H1 (cell line): ENCODE measurements around the gene UPB1. TPM values are rescaled to one million over a fixed set of nuclear protein-coding genes. Genes with fewer than 3 reads are reported as not detected.

ENCODE experiments used
- CTCF ChIA-PET: fragments of 300-600 bp; sonication (Branson Sonifier 250); formaldehyde crosslinking; loops from one replicate; lab custom pipeline; 2021; ENCODE audit not compliant: partially characterized antibody; lab: Charles Lee
- POLR2A ChIA-PET: fragments of 300-600 bp; sonication (Branson Sonifier 250); formaldehyde crosslinking; loops from one replicate; lab custom pipeline; 2021; ENCODE audit warnings: inconsistent platforms; ENCODE audit not compliant: partially characterized antibody; lab: Charles Lee
- DNase-seq, 2 experiments: peaks; one replicate each; pipeline versions ENCODE4 v3.0.0 to v3.0.0-alpha.2; 2010 to 2022; ENCODE audit warnings: low spot score in 2 of 2, low read depth in 1 of 2, mixed read lengths in 1 of 2
- FAIRE-seq: peaks from 2 replicates; lab custom pipeline; 2011; peaks lifted over from hg19 to GRCh38; lab: Jason Lieb, UNC
- H2AFZ ChIP-seq: 2 replicates; pipeline ENCODE4 v1.8.1; 2012; ENCODE audit warnings: low read length, inconsistent platforms
- H2AK5ac ChIP-seq: 2 replicates; pipeline ENCODE4 v1.6.1; 2013; ENCODE audit warnings: low read depth, low read length
- H2BK120ac ChIP-seq: replicated peaks from 2 replicates; pipeline ENCODE3; 2013; ENCODE audit warnings: low read depth, low read length, inconsistent platforms
- H2BK12ac ChIP-seq: 2 replicates; pipeline ENCODE4 v1.6.1; 2013; ENCODE audit warnings: low read depth, low read length
- H2BK15ac ChIP-seq: 2 replicates; pipeline ENCODE4 v1.6.1; 2013; ENCODE audit warnings: low read length
- H2BK20ac ChIP-seq: 2 replicates; pipeline ENCODE4 v1.6.1; 2013; ENCODE audit warnings: low read length
- H2BK5ac ChIP-seq: 2 replicates; pipeline ENCODE4 v1.6.1; 2013; ENCODE audit warnings: low read depth, low read length
- H3K14ac ChIP-seq: 2 replicates; pipeline ENCODE4 v1.6.1; 2013; ENCODE audit warnings: inconsistent platforms; ENCODE audit not compliant: insufficient read length
- H3K18ac ChIP-seq: 2 replicates; pipeline ENCODE4 v1.6.1; 2013; ENCODE audit warnings: low read length; ENCODE audit errors: extremely low read depth
- H3K23ac ChIP-seq: 2 replicates; pipeline ENCODE4 v1.6.1; 2013; ENCODE audit warnings: inconsistent platforms; ENCODE audit not compliant: insufficient read length
- H3K23me2 ChIP-seq: 2 replicates; pipeline ENCODE4 v1.6.1; 2013; ENCODE audit warnings: low read depth, low read length
- H3K27ac ChIP-seq: 2 replicates; pipeline ENCODE4 v1.6.1; 2011; ENCODE audit warnings: low read depth, low read length, inconsistent platforms
- H3K27me3 ChIP-seq, 4 experiments: replicated peaks in 1 of 4; 1 replicate in 1 of 4; 2 replicates in 3 of 4; pipeline versions ENCODE4 v1.6.1 to v1.8.1; 2011 to 2013; ENCODE audit warnings: low read length in 3 of 4, mild to moderate bottlenecking in 3 of 4, inconsistent platforms in 2 of 4, mixed read lengths in 2 of 4, moderate library complexity in 1 of 4; ENCODE audit not compliant: control insufficient read depth in 3 of 4, insufficient read depth in 3 of 4; ENCODE audit errors: extremely low read depth in 1 of 4
- H3K36me3 ChIP-seq, 4 experiments: 2 replicates each; pipeline versions ENCODE4 v1.6.1 to v1.8.1; 2011 to 2013; ENCODE audit warnings: mild to moderate bottlenecking in 4 of 4, low read length in 3 of 4, moderate library complexity in 2 of 4, control low read depth in 1 of 4, inconsistent platforms in 1 of 4; ENCODE audit not compliant: insufficient read depth in 4 of 4, control insufficient read depth in 2 of 4
- H3K4ac ChIP-seq: replicated peaks from 2 replicates; pipeline ENCODE3; 2013; ENCODE audit warnings: low read length, low read depth, mixed read lengths, inconsistent platforms; ENCODE audit not compliant: insufficient read length
- H3K4me1 ChIP-seq, 4 experiments: replicated peaks in 1 of 4; 1 replicate in 1 of 4; 2 replicates in 3 of 4; pipeline versions ENCODE4 v1.6.1 to v1.8.1; 2011 to 2013; ENCODE audit warnings: low read length in 3 of 4, inconsistent platforms in 2 of 4, mixed read lengths in 1 of 4; ENCODE audit not compliant: insufficient read depth in 4 of 4, control insufficient read depth in 3 of 4
- H3K4me2 ChIP-seq, 2 experiments: 2 replicates each; pipeline versions ENCODE4 v1.6.1 to v1.8.1; 2011 to 2013; ENCODE audit warnings: low read depth in 2 of 2, low read length in 2 of 2, control low read depth in 1 of 2, inconsistent platforms in 1 of 2, mild to moderate bottlenecking in 1 of 2; ENCODE audit not compliant: insufficient read depth in 1 of 2
- H3K4me3 ChIP-seq, 4 experiments: fragments of 200-600, 300-600 bp in 1 of 4; sonication (generic), shearing (Covaris generic), sonication (Bioruptor Twin) in 1 of 4; 2 replicates each; pipeline versions ENCODE4 v1.5.1 to v1.8.1; 2011 to 2016; ENCODE audit warnings: low read length in 4 of 4, low read depth in 3 of 4, control low read depth in 2 of 4, inconsistent platforms in 2 of 4, mild to moderate bottlenecking in 2 of 4, mixed read lengths in 1 of 4, moderate library complexity in 1 of 4; ENCODE audit not compliant: insufficient read depth in 2 of 4; ENCODE audit errors: extremely low read depth in 1 of 4
- H3K56ac ChIP-seq: replicated peaks from 2 replicates; pipeline ENCODE3; 2013; ENCODE audit warnings: low read depth, mild to moderate bottlenecking, mixed read lengths, low read length, inconsistent platforms; ENCODE audit not compliant: insufficient read length
- H3K79me1 ChIP-seq: 2 replicates; pipeline ENCODE4 v1.6.1; 2013; ENCODE audit warnings: low read depth, low read length, control low read depth
- H3K79me2 ChIP-seq, 2 experiments: 2 replicates each; pipeline versions ENCODE4 v1.6.1 to v1.8.1; 2012 to 2013; ENCODE audit warnings: low read length in 2 of 2, mild to moderate bottlenecking in 2 of 2, inconsistent platforms in 1 of 2; ENCODE audit not compliant: insufficient read depth in 2 of 2, control insufficient read depth in 1 of 2
- H3K9ac ChIP-seq, 4 experiments: replicated peaks in 1 of 4; 1 replicate in 1 of 4; 2 replicates in 3 of 4; pipeline versions ENCODE4 v1.6.1 to v1.8.1; 2011 to 2013; ENCODE audit warnings: low read depth in 3 of 4, low read length in 3 of 4, control low read depth in 2 of 4, mild to moderate bottlenecking in 2 of 4, moderate library complexity in 2 of 4, inconsistent platforms in 1 of 4; ENCODE audit errors: extremely low read depth in 1 of 4
- H3K9me3 ChIP-seq, 2 experiments: 2 replicates each; pipeline versions ENCODE4 v1.6.1 to v1.8.1; 2012 to 2013; ENCODE audit warnings: mild to moderate bottlenecking in 2 of 2, moderate library complexity in 2 of 2, control low read depth in 1 of 2, inconsistent platforms in 1 of 2, low read depth in 1 of 2, low read length in 1 of 2, mixed read lengths in 1 of 2; ENCODE audit not compliant: insufficient read depth in 2 of 2
- H4K20me1 ChIP-seq, 2 experiments: replicated peaks in 1 of 2; 2 replicates each; pipeline versions ENCODE3 to v1.8.1; 2011 to 2013; ENCODE audit warnings: inconsistent platforms in 2 of 2, low read length in 2 of 2, mild to moderate bottlenecking in 1 of 2; ENCODE audit not compliant: insufficient read depth in 2 of 2, control insufficient read depth in 1 of 2
- H4K5ac ChIP-seq: 2 replicates; pipeline ENCODE4 v1.6.1; 2013; ENCODE audit warnings: low read length, low read depth, mixed read lengths, inconsistent platforms; ENCODE audit not compliant: insufficient read length
- H4K8ac ChIP-seq: 2 replicates; pipeline ENCODE4 v1.8.0; 2013; ENCODE audit warnings: mild to moderate bottlenecking, moderate library complexity, low read length, inconsistent platforms; ENCODE audit not compliant: insufficient read depth; ENCODE audit errors: extremely low read depth
- H4K91ac ChIP-seq: replicated peaks from 2 replicates; pipeline ENCODE3; 2013; ENCODE audit warnings: low read length, mixed read lengths, inconsistent platforms; ENCODE audit not compliant: insufficient read length
- CBX8 ChIP-seq: fragments of 300-800, 300-1000 bp; sonication (generic); IDR thresholded peaks from 2 replicates; pipeline ENCODE4 v1.7.1; 2016; ENCODE audit warnings: low read depth, low read length, borderline replicate concordance
- CEBPB ChIP-seq: IDR thresholded peaks from 2 replicates; pipeline ENCODE4 v1.6.1; 2012; ENCODE audit warnings: low read depth, low read length
- HDAC2 ChIP-seq, 2 experiments: fragments of 300-600 bp in 1 of 2; sonication (generic) in 1 of 2; IDR thresholded peaks; 2 replicates each; pipeline ENCODE4 v1.6.1; 2011 to 2012; ENCODE audit warnings: low read depth in 2 of 2, low read length in 2 of 2, mild to moderate bottlenecking in 2 of 2, moderate library complexity in 2 of 2, borderline replicate concordance in 1 of 2, inconsistent platforms in 1 of 2
- KDM5A ChIP-seq: fragments of 200-600 bp; IDR thresholded peaks from 2 replicates; pipeline ENCODE4 v1.7.1; 2012; ENCODE audit warnings: mild to moderate bottlenecking, low read length, inconsistent platforms, mixed read lengths
- MAX ChIP-seq: IDR thresholded peaks from 2 replicates; pipeline ENCODE4 v1.6.1; 2012; ENCODE audit warnings: inconsistent platforms
- PHF8 ChIP-seq: fragments of 200-600 bp; sonication (generic); conservative IDR thresholded peaks from 2 replicates; pipeline ENCODE4 v1.7.1; 2012; ENCODE audit warnings: low read depth, mild to moderate bottlenecking, inconsistent platforms, low read length, moderate library complexity
- POLR2AphosphoS5 ChIP-seq: IDR thresholded peaks from 2 replicates; pipeline ENCODE4 v1.6.1; 2011; ENCODE audit warnings: low read depth, low read length
- RNF2 ChIP-seq: fragments of 200-900, 300-1000 bp; sonication (generic); IDR thresholded peaks from 2 replicates; pipeline ENCODE4 v1.7.1; 2016; ENCODE audit warnings: borderline replicate concordance, low read depth, mild to moderate bottlenecking, antibody characterized with exemption, low read length; ENCODE audit not compliant: poor library complexity, severe bottlenecking; ENCODE audit errors: missing control alignments
- RXRA ChIP-seq: IDR thresholded peaks from 2 replicates; pipeline ENCODE4 v1.6.1; 2011; ENCODE audit warnings: low read depth, mild to moderate bottlenecking, low read length, moderate library complexity; ENCODE audit not compliant: insufficient read depth
- SP2 ChIP-seq: IDR thresholded peaks from 2 replicates; pipeline ENCODE4 v1.6.1; 2012; ENCODE audit warnings: mild to moderate bottlenecking, low read length, inconsistent platforms
- SUZ12 ChIP-seq: fragments of 200-600 bp; sonication (generic); IDR thresholded peaks from 2 replicates; pipeline ENCODE4 v1.6.1; 2012; ENCODE audit warnings: mild to moderate bottlenecking, inconsistent platforms, low read length, moderate library complexity, mixed read lengths
- TAF7 ChIP-seq: optimal IDR thresholded peaks from 2 replicates; pipeline ENCODE3; 2011; ENCODE audit warnings: low read depth, mild to moderate bottlenecking, inconsistent platforms, low read length, moderate library complexity, borderline replicate concordance
- polyA plus RNA-seq, 7 experiments: library from polyadenylated mRNA; depleted of rRNA in 3 of 7; stranded (reverse) in 5 of 7; unstranded in 2 of 7; fragments of >200 nt in 5 of 7; fragments of 200-250 nt in 2 of 7; gene quantifications; 1 replicate in 5 of 7; 2 replicates in 1 of 7; 4 replicates in 1 of 7; pipeline versions ENCODE4 v1.2.1 to v1.2.3, GENCODE V29; 2011 to 2013; ENCODE audit warnings: missing spikeins in 2 of 7, mixed read lengths in 2 of 7
- total RNA-seq: library from RNA; stranded (reverse); fragmentation: NEBNext Ultra II Directional; extraction: Animal tissue kit (Norgen Biotek cat#: 25700); gene quantifications from 2 replicates; pipeline ENCODE4 v1.2.1, GENCODE V29; 2021
- TF ChIP-seq, protein P1 (sequence below): IDR thresholded peaks from 2 replicates; pipeline ENCODE4 v1.6.1; 2012; ENCODE audit warnings: inconsistent platforms

UPB1 gene
- total and polyA plus RNA-seq, 2 of the 8 experiments (the other 6 are each of a cell fraction or from before 2014, with no cell fraction given): 0.09 TPM; not detected in 1

DNA sequence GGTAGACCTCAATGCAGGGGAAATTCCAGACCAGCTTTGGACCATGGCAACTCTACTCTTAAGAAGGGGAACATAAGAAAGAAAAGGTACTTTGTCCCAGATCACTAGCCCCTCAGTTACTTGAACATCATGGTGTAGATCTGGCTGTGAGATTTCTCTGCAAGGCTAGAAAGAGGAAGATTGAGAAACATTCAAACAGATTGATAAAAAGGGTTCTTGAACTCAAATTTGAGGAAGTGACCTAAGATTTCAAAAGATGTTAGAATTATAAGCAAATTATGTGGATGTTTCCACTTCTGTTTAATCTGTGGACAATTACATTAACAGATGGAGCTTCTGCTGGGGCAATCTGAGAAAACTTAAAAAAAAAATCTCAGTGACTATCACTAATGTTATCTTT lies 21.8 kb upstream of the UPB1 start:
- H3K27me3 ChIP-seq: no peaks in the 10 kb centered on the region
- FAIRE-seq: no peak
- H4K8ac ChIP-seq: no peak overlapping the region
- H3K4me3 ChIP-seq: no peak overlapping the region
- no peak overlapping the region for H3K18ac ChIP-seq
- H2BK20ac ChIP-seq: no peak overlapping the region
- H3K4me2 ChIP-seq: no peak overlapping the region
- no peak overlapping the region for H3K23ac ChIP-seq
- H3K36me3 ChIP-seq: no peaks in the 10 kb centered on the region
- H3K4me1 ChIP-seq: no peaks in the 10 kb centered on the region
- H3K23me2 ChIP-seq: no peaks in the 10 kb centered on the region
- H3K79me2 ChIP-seq: no peaks in the 10 kb centered on the region
- no peak overlapping the region for H3K27ac ChIP-seq
- no peak overlapping the region for H4K5ac ChIP-seq
- H2BK15ac ChIP-seq: no peak overlapping the region
- no peak overlapping the region for H3K4ac ChIP-seq
- no peak for DNase-seq
- no peak overlapping the region for H2AK5ac ChIP-seq
- no peak overlapping the region for H2AFZ ChIP-seq
- H3K79me1 ChIP-seq: no peaks in the 10 kb centered on the region
- no peak overlapping the region for H3K9ac ChIP-seq
- ChIA-PET CTCF (interaction anchor here (1.6 kb wide), 1 partner anchor 12 kb away, joined by 3 read pairs; no protein-coding TSS in a partner anchor), POLR2A (no interaction called here)
- H3K56ac ChIP-seq: no peak overlapping the region
- H2BK12ac ChIP-seq: no peak overlapping the region
- H2BK5ac ChIP-seq: no peak overlapping the region
- no peaks in the 10 kb centered on the region for H4K20me1 ChIP-seq
- H4K91ac ChIP-seq: no peak overlapping the region
- no peak overlapping the region for H2BK120ac ChIP-seq
- H3K14ac ChIP-seq: no peak overlapping the region
- 0 out of 4 replicates have a peak, but pooled peaks cover 0 to 3% of the 10 kb centered on the region in 2 experiments for H3K9me3 ChIP-seq
- TF ChIP-seq KDM5A: no peak
- TF ChIP-seq CBX8: no peak
- TF ChIP-seq POLR2AphosphoS5: no peak
- no peak for TF ChIP-seq RXRA
- TF ChIP-seq SP2: no peak
- TF ChIP-seq HDAC2 (IDR thresholded peaks at IDR 0.05; ENCODE audit: borderline replicate concordance in 1 of 2, low read depth in 2 of 2, low read length in 2 of 2): no peak
- TF ChIP-seq MAX: no peak
- TF ChIP-seq PHF8: no peak
- no peak for TF ChIP-seq CEBPB
- no peak for TF ChIP-seq TAF7
- no peak for TF ChIP-seq SUZ12
- TF ChIP-seq RNF2: no peak
- TF ChIP-seq, protein P1, sequence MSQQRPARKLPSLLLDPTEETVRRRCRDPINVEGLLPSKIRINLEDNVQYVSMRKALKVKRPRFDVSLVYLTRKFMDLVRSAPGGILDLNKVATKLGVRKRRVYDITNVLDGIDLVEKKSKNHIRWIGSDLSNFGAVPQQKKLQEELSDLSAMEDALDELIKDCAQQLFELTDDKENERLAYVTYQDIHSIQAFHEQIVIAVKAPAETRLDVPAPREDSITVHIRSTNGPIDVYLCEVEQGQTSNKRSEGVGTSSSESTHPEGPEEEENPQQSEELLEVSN: no peak
